NCI-H2029 treated with DMSO at 0.1 percent for 48 hours (cell line): ENCODE data around the gene KBTBD7.
"Not testable (repeated sequence)": the region's sequence is repeated elsewhere in the genome, so short reads cannot be mapped to it uniquely, and the experiment has no call there.

Experiments used
- DNase-seq: peaks from one replicate; lab custom pipeline; 2025; lab: John Stamatoyannopoulos, UW

Gene KBTBD7

DNA sequence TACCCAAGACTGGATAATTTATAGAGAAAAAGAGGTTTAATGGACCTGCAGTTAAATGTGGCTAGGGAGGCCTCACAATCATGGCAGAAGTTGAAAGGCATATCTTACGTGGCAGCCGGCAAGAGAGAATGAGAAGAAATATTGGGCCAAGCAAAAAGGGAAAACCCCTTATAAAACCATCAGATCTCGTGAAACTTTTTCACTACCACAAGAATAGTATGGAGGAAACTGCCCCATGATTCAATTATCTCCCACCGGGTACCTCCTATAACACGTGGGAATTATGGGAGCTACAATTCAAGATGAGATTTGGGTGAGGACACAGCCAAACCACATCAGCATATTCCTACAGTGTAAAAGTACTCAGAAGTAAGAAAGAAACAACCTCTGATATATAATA lies 4.7 kb upstream of the KBTBD7 start:
- DNase-seq, result no peak

DNA sequence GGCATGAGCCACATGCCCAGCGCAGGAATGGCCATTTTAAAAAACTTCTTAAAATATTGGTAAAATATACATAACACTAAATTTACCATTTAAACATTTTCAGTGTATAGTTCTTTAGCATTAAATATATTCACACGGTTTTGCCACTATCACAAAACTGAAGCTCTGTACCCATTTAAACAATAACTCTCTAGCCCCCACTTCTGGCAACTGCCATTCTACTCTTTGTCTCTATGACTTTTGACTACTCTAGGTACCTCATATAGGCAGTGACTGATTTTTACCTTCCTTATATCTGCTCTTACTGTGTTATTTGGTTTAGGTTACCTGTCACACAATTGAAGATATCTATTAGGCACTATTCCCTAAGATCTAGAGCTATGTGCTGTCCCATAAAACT lies 2.3 kb upstream of the KBTBD7 start:
- DNase-seq, result no peak

DNA sequence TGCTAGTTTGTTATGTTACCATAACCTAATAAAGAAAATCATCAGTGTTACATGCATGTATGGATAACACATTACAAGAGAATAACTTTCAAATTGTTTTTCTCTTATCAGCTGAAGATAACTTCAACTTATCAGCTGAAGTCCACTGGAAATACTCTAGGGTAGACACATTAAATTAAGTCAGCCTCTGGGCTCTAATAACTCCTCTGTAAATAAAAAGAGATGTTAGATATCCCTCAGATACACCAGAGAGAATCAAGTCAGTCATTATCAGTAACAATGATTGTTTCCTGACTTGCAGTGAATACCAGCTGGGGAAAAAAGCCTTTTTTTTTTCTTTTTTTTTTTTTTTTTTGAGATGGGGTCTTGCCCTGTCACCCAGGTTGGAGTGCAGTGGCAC lies 1.6 kb upstream of the KBTBD7 start:
- no peak for DNase-seq

DNA sequence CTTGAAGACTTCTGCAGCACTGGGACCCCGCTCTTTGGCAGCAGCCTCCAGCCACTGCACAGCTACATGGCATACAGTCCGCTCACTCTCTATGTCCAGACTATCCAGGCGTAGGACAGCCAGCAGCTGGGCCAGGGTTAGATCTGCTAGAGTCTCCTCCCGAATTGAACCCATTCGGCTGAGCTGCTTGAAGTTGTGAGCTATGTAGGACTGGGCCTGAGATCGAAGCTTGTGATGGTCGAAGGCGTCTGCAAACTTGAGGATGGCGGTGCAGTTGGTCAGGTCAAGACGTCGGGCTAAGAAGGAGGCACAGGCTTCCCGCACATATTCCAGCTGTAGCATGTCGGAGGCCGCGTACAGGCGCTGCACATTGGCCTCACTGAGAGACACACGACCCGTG lies 900 bp downstream of the KBTBD7 start:
- DNase-seq, result no peak

DNA sequence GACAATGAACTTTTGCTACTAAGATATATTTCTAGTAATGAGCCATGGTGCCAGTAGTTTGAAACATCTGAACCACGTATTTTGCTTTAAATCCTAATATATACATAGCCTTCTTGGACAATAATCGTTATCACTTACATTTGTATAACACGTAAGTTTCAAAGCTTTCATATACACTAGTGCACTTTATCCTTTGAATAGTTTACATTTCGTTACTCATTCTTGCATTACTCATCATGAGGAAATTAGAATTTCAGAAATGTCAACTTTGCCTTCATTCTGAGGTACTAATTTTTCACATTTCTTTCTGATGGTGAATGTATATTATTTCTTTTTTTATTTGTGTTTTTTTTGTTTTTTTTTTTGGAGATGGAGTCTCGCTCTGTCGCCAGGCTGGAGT lies 5.8 kb downstream of the KBTBD7 start:
- no peak for DNase-seq

DNA sequence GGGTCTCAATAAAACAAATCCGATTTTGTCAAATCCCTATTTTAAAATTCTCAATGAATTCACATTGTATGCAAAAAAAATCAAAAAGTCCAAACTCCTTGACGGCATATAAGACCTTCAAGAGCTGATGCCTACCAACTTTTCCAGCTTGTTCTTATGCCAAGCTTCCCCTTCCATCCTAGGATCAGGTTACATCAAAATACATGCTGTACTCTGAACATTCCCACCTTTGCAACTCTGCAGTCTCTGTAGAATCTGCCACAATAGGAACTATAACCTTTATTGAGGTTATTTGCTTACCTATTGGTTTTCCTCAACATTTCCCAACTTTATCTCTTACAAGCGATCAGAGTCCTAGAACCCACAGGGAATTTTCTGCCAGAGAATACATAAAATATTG lies 7.9 kb downstream of the KBTBD7 start:
- DNase-seq, result no peak

DNA sequence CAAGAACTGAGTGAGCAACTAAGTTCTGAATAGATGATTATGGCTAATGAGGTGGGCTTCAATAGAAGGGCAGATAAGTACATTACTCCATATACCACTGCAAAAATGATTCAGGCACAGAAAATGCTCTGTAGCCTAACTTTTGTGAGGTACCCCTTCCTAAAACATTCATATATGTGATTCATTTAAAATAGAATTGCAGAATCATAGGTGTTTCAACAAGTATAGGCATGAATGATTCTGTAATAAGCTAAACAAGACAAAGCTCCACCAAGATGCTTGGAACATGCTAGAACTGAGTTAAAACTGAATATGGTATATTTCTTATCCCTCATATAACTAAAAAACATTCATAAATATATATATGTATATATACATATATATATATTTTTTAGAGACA lies 12.1 kb downstream of the KBTBD7 start:
- no peak for DNase-seq

DNA sequence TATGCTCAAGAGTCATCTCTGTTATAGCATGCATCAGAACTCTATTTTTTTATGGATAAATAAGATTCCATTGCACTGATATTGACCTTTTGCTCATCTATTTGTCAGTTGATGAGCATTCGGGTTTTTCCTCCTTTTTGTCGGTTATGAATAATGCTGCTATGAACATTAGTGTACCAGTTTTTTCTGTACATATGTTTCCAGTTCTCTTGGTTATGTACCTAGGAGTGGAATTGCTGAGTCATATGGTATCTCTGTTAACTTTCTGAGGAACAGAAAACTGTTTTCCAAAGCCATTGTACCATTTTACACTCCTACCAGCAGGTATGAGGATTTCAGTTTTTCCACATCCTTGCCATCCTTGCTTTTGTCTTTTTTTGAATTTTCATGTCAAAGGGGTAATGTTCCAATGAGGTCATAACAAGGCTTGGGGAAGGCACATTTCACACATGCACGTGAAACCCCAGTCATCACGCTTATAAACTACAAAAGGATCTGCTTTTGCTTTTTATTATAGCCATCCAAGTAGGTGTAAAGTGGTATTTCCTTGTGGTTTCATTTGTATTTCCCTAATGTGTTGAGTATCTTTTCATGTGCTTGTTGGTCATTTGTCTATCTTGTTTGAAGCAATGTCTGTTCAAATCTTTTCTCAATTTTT lies 14.6 kb downstream of the KBTBD7 start:
- no peak for DNase-seq

DNA sequence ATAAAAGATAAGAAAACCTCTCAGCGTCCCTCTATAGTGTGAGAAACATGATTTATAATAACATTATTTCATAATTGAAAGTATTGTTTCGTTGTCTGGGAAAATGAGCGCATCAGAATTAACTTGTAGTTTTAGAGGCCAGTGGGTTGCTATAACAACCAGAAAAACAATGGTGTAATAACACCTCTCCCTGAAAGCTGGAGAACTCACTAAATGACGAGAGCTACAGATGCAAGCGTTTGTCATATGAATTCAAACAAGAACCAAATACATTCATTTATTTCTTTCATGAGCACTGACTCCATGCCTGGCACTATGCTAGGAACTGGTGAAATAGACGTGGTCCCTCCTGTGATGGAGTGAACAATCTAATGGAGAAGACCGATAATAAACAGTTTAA lies 16.3 kb downstream of the KBTBD7 start:
- no peak for DNase-seq

DNA sequence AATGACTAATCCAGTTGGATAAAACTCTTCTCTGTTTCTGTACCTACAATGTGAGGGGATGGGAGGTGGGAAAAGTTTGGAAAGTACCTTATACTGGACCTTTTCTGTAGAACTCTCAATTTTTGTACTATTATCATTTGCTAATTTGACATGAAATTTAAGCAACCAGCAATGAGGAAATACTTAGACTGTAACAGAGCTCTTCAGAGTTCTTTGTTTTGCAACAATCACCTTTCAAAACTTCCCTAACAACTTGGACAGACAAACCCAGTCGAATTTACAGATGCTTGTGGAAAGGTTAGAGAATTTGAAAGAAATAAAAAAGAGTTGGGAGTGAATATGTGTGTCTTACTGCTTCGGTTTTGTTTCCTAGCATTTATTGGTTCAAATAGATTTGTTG lies 16.8 kb downstream of the KBTBD7 start:
- no peak for DNase-seq

DNA sequence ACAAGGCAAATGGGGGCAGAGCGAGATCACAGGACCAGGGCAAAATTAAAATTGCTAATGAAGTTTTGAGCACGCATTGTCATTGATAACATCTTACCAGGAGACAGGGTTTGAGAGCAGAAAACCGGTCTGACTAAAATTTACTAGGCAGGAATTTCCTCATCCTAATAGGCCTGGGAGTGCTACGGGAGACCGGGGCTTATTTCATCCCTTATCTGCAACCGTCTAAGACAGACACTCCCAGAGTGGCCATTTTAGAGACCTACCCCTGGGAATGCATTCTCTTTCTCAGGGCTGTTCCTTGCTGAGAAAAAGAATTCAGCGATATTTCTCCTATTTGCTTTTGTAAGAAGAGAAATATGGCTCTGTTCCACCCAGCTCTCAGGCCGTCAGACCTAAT lies 18.8 kb downstream of the KBTBD7 start:
- DNase-seq, result not testable (repeated sequence)

DNA sequence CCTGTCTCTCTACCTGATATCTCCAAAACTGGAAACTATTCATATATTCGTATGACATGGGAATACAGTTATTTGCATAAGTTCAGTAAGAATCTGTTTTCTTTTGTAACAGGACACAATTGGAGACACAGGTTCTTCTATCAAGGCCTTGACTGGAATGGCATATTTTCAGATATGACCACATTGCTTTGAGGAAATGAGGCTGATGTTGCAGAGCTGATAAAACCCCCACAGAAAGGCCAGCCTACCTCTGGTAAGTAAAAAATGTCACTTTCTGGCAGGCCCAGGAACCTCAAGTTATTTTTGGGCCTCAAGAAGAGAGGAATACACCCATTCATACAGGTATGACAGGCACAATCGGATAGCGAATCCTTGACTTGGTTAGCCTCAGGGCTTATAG lies 32.2 kb downstream of the KBTBD7 start:
- no peak for DNase-seq

DNA sequence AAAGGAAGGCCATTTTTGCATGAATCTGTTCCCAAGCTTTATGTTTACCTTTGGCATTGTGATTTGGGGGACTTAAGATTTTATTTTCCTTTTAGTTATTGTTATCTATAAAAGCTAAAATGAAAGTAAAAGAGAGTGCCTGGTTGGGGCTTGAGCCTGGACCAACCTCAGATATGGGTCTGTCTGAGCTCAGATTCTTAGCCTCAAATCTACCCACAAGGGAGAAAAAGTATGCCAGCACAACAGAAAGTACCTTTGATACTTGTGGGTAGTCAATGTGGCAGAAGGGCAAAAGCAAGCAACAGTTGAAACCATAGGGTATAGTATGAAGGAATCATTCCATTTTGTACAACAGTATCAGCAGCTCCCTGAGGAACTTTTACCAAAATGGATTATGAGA lies 35.2 kb downstream of the KBTBD7 start:
- DNase-seq, result no peak

DNA sequence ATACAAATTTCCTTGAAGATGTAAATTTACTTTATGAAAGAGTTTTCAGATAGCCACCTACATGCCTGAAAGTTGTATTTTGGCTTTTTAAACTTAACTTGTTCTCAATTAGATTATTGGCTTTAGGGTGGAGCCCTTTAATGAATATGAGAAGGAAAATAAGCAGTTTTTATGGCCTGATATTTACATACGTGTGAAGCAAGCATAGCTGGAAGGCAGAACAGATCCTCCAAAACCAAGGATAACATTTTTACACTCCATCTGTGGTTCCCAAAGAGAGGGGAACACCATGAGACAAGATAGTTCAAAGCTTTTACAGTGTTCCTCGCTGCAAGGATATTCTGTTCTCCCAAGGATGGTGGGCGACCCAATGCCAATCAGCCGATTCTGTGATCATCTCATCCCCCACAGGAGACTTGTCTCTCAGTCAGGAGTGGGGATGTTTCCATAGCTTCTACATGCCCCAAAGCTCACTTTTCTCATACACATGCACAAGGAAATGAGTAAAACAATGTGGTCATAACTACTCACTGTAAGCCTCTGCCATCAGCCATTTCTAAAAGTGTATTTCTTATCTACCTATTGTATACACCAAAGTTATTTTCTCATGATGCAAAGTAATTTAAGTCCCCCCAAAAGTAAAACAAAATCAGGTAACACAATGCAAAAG lies 37.2 kb downstream of the KBTBD7 start:
- DNase-seq, result no peak

DNA sequence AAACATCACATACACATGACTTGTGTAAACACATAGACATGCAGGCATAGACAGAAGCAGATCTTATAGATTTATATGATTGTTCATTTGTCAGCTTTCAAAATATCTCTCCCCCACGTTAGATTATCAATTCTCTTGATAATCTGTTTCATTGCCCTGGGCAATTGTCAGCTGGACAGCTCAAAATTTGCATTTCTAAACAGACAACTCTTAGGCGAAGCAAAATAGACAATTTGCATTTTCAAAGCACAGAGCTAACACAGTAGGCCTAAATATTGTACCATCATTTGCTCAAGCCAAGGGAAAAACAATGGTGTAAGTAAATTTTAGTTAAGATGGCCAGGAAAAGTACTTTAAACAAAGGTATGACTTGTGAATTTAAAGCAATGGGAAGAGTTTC lies 37.7 kb downstream of the KBTBD7 start:
- DNase-seq, result no peak

DNA sequence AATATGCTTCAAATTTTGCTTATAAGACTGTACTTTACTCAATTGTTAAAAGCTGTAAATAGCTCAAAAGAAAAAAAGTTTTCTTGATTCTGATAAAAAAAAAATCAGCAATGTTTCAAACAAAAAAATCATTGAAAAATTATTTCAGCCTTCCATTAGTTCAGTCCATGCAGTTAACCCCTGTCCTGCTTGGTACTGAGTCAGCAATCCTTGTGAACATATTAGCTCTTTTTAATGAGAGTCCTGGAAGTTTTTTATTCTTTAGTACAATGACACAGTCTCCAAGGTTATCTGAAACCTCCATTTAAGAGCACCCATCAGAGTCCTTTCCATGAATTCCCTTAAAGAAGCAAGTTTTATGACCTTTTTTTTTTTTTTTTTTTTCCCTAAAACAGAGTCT lies 40.3 kb downstream of the KBTBD7 start:
- DNase-seq, result no peak

DNA sequence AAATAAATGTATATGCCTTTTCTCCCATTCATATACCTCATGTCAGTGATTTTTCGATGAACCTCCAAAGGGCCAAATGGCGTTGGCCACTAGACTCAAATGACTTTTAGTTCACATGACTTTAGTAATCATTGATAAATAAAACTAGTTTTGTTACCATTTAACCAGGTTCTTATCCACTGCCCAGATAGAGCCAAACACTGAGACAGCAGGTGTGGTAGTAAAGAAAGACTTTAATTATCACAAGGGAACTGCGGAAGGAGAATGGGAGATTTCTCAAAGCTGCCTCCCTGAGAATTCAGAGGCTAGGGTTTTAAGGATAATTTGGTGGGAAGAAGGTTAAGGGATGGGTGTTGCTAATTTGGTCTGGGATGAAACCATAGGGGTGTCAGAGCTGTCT lies 42.4 kb downstream of the KBTBD7 start:
- DNase-seq, result no peak

DNA sequence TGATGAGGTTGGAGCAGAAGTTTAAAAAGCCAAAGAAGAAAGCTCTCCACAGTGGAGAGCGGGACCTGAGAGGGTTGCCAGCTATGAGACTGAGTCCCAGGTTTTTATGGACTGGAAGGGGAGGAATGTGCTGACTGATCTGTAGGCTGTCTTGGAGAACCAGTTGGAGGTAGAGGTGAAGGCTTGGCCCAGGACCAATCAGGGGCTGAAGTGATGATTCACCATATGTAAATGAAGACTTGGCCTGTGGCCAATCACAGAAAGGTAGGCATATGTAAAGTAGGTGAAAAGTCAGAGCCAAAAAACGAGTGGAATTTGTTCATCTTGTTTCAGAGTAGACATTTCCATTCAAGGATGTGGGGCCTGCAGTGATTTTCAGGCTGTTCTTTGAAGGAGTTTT lies 44.3 kb downstream of the KBTBD7 start:
- no peak for DNase-seq

DNA sequence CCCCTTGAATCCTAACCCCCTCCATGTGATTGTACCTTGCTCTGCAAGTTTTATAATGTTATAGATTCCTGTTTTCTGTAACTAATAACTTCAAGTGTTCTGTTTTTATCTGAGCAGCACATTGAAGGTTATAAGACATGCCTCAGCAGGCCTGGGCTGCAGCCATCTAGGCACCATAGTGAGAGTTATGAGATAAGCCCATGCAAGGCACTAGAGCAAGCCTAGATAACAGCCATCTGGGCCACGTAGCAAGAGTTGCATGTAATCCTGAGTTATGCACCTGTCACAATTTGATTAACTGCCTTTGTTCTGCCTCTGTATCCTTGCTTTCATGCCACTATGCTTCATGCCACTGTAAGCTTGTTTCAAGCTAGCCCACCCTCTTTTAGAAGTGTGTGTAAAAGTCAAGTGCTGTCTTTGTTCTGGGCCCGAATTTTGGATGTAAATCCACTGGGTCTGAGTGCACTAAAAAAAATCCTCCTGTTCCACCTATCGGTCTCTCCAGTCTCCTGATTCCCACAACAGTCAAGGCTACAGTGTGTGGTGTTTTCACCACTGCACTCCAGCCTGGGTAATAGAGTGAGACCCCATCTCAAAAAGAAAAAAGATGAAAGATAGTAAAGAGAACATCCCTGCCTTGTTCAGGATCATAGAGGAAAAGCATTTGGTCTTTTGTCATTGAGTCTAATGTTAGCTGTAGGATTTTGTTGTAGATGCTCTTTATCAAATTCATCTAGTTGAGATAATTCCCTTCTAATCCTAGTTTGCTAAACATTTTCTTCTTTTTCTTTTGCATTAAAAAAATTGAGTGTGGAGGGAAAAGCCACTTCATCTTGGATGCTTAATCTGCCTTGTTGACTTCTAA lies 45.7 kb downstream of the KBTBD7 start:
- DNase-seq, result no peak

DNA sequence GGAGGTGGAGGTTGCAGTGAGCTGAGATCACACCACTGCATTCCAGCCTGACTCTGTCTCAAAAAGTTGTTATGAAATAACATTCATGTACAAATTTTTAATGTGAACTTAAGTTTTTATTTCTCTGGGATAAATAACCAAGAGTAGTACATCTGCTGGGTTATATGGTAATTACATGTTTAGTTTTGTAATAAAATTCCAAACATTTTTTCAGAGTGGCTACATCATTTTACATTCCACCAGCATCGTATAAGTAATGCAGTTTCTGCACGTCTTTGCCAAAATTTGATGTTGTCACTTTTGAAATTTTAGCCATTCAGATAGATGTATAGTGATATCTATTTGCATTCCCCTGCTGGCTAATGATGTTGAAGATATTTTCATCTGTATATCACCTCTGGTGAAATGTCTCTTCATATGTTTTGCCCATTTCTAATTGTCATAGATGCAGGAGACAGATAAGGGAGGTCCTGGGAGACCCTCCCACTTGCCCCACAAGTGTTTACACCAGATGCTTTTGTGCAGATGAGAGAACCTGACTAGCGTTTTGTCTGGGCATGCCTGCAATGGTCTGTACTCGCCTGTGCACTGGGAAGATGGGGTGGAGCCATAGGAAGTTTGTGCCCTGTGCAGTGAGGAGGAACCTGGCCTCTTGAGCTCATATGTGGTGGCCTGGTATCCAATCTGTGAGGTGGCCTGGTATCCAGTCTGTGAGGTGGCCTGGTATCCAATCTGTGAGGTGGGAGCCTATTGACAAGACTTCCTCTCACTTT lies 49.0 kb downstream of the KBTBD7 start:
- DNase-seq, result no peak

DNA sequence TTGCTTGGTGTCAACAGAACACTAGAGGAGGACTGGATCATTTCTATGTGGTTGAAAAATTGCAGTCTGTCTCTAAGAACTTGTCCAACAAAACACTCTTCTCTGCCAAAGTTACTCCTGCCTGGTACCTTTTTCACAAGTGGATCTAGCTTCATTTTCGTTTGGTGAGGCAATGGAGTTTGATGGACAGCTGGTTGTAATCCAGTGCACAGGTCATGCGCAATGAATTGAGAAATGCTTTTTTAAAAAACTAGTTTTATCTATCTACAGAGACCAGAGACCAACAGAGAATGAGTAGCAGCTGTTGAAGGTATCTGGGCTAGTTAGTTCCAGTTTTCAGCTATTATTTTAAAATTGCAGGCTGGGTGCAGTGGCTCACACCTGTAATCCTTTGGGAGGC lies 49.8 kb downstream of the KBTBD7 start:
- no peak for DNase-seq
